Measurements from ENCODE around the gene DUSP1. TPM values are rescaled to one million over a fixed set of nuclear protein-coding genes. Genes with fewer than 3 reads are reported as not detected.
A peak's percentile ranks its signal among the peaks of the same experiment; 100 is the strongest.

The DUSP1 gene
- total and polyA plus RNA-seq, 2 donors from 2014 or later, result 172 to 298 TPM

DNA sequence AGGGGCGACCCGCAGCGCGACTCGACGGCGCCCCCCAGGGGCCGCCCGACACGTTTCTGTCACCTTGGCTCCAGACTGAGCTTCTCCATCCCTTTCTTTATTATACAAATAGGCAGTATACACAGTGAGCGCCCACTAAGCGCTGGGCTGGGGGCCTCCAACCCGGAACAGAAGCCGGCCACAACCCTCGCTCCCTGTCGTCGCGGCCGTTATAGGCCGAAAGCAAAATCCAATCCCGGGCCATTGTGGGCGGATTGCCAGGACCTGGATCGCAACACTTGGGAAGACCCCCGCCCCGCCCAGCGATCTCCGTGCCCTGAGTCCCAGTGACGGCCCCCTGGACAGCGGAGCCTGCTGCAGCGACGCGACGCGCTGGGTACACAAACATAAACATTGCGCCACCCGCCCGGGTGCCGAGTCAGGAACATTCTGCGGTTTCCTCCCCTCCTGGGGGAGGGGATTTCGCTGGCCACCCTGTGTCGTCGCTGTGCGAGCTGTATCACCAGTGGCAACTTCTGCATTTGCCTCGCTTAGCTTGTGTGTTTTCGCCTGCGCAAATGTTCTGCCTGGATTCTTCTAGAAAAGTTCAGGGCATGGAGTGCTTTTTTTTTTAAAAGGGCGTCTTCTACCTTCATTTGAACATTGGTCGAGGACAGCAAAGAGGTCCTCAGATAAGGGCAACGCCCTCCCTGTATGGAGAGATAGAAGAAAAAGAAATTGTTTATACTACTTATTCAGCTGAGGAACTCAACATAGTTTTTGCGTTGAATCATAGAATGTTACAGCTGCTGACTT lies 1.3 kb upstream of the DUSP1 start:
- H3K9ac ChIP-seq (ENCODE audit: low read length in 3 of 3), result peak overlapping the region in 2 of 3 donors; percentile 46 to 92
- peak overlapping the region; percentile 98 to 99 for H3K27ac ChIP-seq (ENCODE audit: low read depth in 2 of 2, low read length in 2 of 2)
- FAIRE-seq (no peak), DNase-seq (peak; percentile 91 to 99 (median 94))
- peaks cover 10 to 29% (median 22%) of the 10 kb centered on the region in 3 donors for H3K36me3 ChIP-seq (ENCODE audit: control insufficient read depth in 2 of 3, insufficient read depth in 3 of 3, low read length in 3 of 3)
- peaks cover 0 to 12% (median 7%) of the 10 kb centered on the region in 3 donors for H3K4me1 ChIP-seq (ENCODE audit: control insufficient read depth in 2 of 3, insufficient read depth in 2 of 3, low read depth in 1 of 3, low read length in 3 of 3)
- no peaks in the 10 kb centered on the region for H3K27me3 ChIP-seq (ENCODE audit: control insufficient read depth, insufficient read depth, low read length)
- intact Hi-C loops (cut with DNase I), result no loop called here
- H3K9me3 ChIP-seq (ENCODE audit: control insufficient read depth in 2 of 3, insufficient read depth in 1 of 3, low read length in 3 of 3), result no peaks in the 10 kb centered on the region
- peak overlapping the region; percentile 47 to 66 (median 66) for H3K4me3 ChIP-seq (ENCODE audit: low read length in 3 of 3)
- TF ChIP-seq, protein P1, sequence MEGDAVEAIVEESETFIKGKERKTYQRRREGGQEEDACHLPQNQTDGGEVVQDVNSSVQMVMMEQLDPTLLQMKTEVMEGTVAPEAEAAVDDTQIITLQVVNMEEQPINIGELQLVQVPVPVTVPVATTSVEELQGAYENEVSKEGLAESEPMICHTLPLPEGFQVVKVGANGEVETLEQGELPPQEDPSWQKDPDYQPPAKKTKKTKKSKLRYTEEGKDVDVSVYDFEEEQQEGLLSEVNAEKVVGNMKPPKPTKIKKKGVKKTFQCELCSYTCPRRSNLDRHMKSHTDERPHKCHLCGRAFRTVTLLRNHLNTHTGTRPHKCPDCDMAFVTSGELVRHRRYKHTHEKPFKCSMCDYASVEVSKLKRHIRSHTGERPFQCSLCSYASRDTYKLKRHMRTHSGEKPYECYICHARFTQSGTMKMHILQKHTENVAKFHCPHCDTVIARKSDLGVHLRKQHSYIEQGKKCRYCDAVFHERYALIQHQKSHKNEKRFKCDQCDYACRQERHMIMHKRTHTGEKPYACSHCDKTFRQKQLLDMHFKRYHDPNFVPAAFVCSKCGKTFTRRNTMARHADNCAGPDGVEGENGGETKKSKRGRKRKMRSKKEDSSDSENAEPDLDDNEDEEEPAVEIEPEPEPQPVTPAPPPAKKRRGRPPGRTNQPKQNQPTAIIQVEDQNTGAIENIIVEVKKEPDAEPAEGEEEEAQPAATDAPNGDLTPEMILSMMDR (IDR thresholded peaks at IDR 0.05; ENCODE audit: borderline replicate concordance, extremely low read depth, insufficient read depth), result peak; percentile 59

DNA sequence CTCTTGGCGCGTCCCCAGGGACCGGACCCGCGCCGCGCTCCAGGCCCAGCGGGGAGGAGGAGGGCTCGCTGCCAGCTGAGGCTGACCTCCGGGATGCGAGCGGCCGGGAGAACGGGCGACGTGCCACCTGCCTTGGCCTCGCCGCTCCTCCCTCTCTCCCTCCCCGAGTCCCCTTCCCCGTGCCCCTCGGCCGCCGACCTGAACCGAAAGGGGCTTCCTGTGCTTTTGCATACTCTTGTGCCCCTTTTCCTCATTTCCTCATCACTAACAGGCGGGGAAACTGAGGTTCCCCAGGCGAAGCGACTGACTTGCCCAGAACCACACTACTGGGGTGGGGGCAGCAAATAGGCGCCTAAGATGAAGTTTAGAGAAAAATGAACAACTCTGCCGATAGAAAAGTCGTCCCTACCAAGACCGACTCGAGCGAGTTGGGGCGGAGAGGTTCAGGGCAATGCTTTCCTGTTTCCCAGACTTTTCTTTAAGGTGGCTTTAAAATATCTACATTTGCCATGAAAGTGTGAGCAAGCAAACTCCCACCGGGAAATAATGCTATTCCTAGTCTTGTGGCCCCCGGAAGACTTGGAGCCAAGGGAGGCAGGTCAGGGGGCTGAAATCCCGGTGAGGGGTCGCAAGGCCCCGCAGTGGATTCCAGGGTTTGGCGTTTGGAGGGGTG lies 580 bp upstream of the DUSP1 start:
- DNase-seq (no peak), FAIRE-seq (no peak)
- peak overlapping the region; percentile 23 to 92 (median 81) for H3K9ac ChIP-seq (ENCODE audit: low read length in 3 of 3)
- peak overlapping the region; percentile 98 to 99 for H3K27ac ChIP-seq (ENCODE audit: low read depth in 2 of 2, low read length in 2 of 2)
- peak overlapping the region; percentile 40 to 66 (median 66) for H3K4me3 ChIP-seq (ENCODE audit: low read length in 3 of 3)
- peaks cover under 1 to 14% (median 12%) of the 10 kb centered on the region in 3 donors for H3K4me1 ChIP-seq (ENCODE audit: control insufficient read depth in 2 of 3, insufficient read depth in 2 of 3, low read depth in 1 of 3, low read length in 3 of 3)
- H3K9me3 ChIP-seq (ENCODE audit: control insufficient read depth in 2 of 3, insufficient read depth in 1 of 3, low read length in 3 of 3), result no peaks in the 10 kb centered on the region
- TF ChIP-seq, protein P1 (IDR thresholded peaks at IDR 0.05; ENCODE audit: borderline replicate concordance, extremely low read depth, insufficient read depth), result no peak
- peaks cover 10 to 34% (median 22%) of the 10 kb centered on the region in 3 donors for H3K36me3 ChIP-seq (ENCODE audit: control insufficient read depth in 2 of 3, insufficient read depth in 3 of 3, low read length in 3 of 3)
- H3K27me3 ChIP-seq (ENCODE audit: control insufficient read depth, insufficient read depth, low read length), result no peaks in the 10 kb centered on the region
- intact Hi-C loops (cut with DNase I), result no loop called here

DNA sequence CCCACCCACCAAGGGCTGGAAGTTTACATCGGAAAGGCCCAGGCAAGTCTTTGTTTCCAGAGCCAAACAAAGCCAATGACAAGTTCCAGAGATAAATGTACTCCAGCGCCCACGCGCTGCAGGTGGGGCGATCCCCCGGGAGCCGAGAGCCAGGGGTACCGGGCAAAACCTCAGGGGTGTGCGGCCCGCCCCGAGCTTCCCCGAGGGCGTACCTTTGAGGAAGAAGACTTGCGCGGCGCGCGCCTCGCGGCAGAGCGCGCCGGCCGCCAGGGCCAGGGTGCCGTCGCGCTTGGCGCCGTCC lies 671 bp downstream of the DUSP1 start:
- H3K9ac ChIP-seq (ENCODE audit: low read length in 3 of 3), result peak overlapping the region; percentile 78 to 95 (median 82)
- no peaks in the 10 kb centered on the region for H3K9me3 ChIP-seq (ENCODE audit: control insufficient read depth in 2 of 3, insufficient read depth in 1 of 3, low read length in 3 of 3)
- peaks cover 11 to 22% (median 19%) of the 10 kb centered on the region in 3 donors for H3K4me1 ChIP-seq (ENCODE audit: control insufficient read depth in 2 of 3, insufficient read depth in 2 of 3, low read depth in 1 of 3, low read length in 3 of 3)
- intact Hi-C loops (cut with DNase I), result no loop called here
- peaks cover 10 to 34% (median 22%) of the 10 kb centered on the region in 3 donors for H3K36me3 ChIP-seq (ENCODE audit: control insufficient read depth in 2 of 3, insufficient read depth in 3 of 3, low read length in 3 of 3)
- H3K27ac ChIP-seq (ENCODE audit: low read depth in 2 of 2, low read length in 2 of 2), result peak overlapping the region; percentile 88 to 98
- H3K27me3 ChIP-seq (ENCODE audit: control insufficient read depth, insufficient read depth, low read length), result no peaks in the 10 kb centered on the region
- peak overlapping the region; percentile 80 to 96 (median 86) for H3K4me3 ChIP-seq (ENCODE audit: low read length in 3 of 3)
- peak in 1 of 5 donors; percentile 87 for DNase-seq
- no peak for FAIRE-seq
- TF ChIP-seq, protein P1 (IDR thresholded peaks at IDR 0.05; ENCODE audit: borderline replicate concordance, extremely low read depth, insufficient read depth), result no peak
